Left ventricle myocardium superior (tissue), 1 donor: ENCODE results near the gene KIF1C. TPM values are rescaled to one million over a fixed set of nuclear protein-coding genes. Genes with fewer than 3 reads are reported as not detected.
"Not testable (repeated sequence)": the region's sequence is repeated elsewhere in the genome, so short reads cannot be mapped to it uniquely, and the experiment has no call there.

Experiments used
- ATAC-seq: fragments of 200-7000 bp; cut with Tn5 transposase; one replicate; pipeline ENCODE4 v1.9.1; 2020; ENCODE audit warnings: mild to moderate bottlenecking, moderate library complexity
- DNase-seq: peaks from one replicate; pipeline ENCODE4 v3.0.0-alpha.2; 2020
- intact Hi-C: fragments of 100-400 bp; cut with micrococcal nuclease; formaldehyde crosslinking; loops from one replicate; pipeline ENCODE4 v1.11.0; 2022
- total RNA-seq: library from RNA; stranded (reverse); fragmentation: NEBNext Ultra II Directional; extraction: Animal tissue kit (Norgen Biotek cat#: 25700); gene quantifications from one replicate; pipeline ENCODE4 v1.2.1, GENCODE V29; 2021
- donor health status: DM: no; HTN: yes; CAD: no; lungs with severe emphysema.

Gene KIF1C
- total RNA-seq, 1 donor from 2014 or later: 747 TPM

- intact Hi-C loops: no loop called here
- ATAC-seq: no peak
These were observed 3.6 kb upstream of the KIF1C start for GRCh38 chr17:4994081-4994595.

DNA sequence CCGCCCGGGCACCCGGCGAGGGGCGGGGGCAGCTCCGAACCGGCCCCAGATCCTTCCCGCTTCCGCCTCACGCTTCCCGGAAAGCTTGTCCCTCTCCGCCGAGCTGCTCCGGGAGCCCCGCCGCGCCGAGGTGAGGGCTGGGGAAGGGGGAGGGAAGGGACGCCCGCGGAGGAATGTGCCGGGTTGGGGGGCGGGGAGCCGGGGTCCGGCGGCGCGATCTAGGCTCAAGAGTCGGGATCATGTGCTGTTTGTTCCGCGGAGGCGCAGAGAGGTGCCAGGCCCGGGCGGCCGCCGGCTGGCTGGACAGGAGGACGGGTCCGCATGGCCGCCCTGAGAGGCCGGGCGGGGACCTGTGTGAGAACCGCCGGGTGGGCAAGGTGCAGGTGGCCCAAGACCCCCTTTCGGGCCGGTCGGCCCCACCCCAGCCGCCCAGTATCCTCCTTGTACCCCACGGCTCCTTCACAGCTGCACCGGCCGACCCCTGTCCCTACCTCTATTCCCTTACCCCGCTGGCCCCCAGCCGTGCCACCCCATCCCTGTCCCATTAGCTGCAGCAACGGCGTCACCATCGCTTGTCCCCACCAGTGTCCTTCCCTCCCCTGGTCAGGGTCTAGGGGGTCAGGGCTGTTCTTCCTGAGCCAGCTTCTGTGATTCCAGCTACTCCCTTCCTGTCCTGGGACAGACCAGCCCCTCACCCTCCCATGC lies 429 bp downstream of the KIF1C start:
- peak; percentile 17 for ATAC-seq
- peak; percentile 80 for DNase-seq
- intact Hi-C loops: no loop called here

More at GRCh38 chr17:4994081-4994595, 3.6 kb upstream of the KIF1C start:
- no peak for DNase-seq

GRCh38 chr17:4998732-4999429 lies 1.1 kb downstream of the KIF1C start:
- intact Hi-C loops: no loop called here
- ATAC-seq: peak; percentile 4
- DNase-seq: peak; percentile 44

GRCh38 chr17:4999430-5000093 lies 1.8 kb downstream of the KIF1C start:
- peak; percentile 31 for ATAC-seq
- intact Hi-C loops: no loop called here
- DNase-seq: no peak

DNA sequence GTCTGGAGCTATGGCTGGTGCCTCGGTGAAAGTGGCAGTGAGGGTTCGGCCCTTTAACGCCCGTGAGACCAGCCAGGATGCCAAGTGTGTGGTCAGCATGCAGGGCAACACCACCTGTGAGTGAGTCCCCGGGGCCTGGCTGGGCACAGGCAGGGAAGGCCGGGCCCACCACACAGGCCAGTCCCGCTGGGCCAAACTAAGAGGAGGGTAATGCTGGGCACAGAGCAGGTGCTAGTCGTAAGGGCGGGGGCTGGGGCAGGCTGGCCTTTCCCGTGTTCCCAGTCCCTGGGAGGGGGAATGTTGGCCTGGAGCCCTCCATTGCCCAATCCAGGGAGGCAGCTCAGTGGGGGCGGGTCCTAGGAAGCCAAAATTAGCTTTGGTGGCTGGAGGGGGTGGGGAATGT lies 2.5 kb downstream of the KIF1C start:
- DNase-seq: peak; percentile 93
- intact Hi-C loops: no loop called here
- ATAC-seq: peak; percentile 73

- DNase-seq (no peak), ATAC-seq (no peak)
- intact Hi-C loops: no loop called here
These were observed 4.5 kb downstream of the KIF1C start for GRCh38 chr17:5002121-5002788.

DNA sequence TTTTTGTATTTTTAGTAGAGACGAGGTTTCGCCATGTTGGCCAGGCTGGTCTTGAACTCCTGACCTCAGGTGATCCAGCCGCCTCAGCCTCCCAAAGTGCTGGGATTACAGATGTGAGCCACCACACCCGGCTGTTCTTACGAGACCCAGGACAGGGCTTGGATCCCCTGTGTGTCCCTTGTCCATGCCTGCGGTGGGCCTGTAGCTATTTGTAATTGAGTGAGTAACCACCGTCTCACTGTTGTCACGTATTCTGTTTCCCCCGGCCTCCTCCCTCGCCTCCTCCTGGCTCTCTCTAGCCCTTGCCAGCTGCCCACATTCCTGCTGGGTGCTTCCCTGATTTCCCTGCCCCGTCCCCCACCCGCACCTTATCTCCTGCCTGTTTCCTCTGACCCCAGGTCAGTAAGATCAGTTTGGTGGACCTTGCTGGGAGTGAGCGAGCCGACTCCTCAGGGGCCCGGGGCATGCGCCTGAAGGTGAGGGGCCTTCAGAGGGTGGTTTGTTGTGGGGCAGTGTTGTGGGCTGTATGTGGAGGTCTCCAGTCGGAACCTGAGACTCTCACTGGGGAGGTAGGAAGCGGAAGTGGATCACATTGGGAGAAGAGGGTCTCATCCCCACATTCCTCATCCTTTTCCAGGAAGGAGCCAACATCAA lies 5.6 kb downstream of the KIF1C start:
- intact Hi-C loops: no loop called here
- no peak for ATAC-seq
- DNase-seq: no peak

DNA sequence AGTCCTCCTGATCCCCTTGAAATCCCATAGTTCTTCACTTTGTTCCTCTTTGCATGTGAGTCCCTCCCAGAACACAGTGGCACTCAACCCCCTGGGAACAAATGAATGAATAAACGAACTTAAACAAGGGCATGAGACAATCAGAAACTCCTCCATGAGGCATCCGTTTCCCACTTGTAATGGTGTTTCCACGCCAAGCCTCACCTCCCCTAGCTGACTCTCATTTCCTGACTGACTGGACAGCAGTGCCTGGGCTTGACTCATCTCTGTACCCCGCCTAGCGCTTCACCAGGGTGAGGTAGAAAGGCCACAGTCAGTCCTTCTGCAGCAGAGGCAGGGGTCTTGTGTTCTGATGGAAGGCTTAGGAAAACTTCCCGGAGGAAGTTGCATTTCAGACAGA lies 14.2 kb downstream of the KIF1C start:
- intact Hi-C loops: no loop called here
- ATAC-seq: no peak
- no peak for DNase-seq

- ATAC-seq (no peak), DNase-seq (no peak)
- intact Hi-C loops: no loop called here
These were observed 16.6 kb downstream of the KIF1C start for GRCh38 chr17:5014357-5014756.

GRCh38 chr17:5019475-5019956 lies 21.8 kb downstream of the KIF1C start:
- intact Hi-C loops: no loop called here
- ATAC-seq: no peak
- no peak for DNase-seq

- intact Hi-C loops: no loop called here
- DNase-seq (no peak), ATAC-seq (no peak)
These were observed 22.8 kb downstream of the KIF1C start for GRCh38 chr17:5020502-5021023.

DNA sequence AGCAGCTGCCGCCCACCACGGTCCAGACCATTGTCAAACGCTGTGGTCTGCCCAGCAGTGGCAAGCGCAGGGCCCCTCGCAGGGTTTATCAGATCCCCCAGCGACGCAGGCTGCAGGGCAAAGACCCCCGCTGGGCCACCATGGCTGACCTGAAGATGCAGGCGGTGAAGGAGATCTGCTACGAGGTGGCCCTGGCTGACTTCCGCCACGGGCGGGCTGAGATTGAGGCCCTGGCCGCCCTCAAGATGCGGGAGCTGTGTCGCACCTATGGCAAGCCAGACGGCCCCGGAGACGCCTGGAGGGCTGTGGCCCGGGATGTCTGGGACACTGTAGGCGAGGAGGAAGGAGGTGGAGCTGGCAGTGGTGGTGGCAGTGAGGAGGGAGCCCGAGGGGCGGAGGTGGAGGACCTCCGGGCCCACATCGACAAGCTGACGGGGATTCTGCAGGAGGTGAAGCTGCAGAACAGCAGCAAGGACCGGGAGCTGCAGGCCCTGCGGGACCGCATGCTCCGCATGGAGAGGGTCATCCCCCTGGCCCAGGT lies 24.5 kb downstream of the KIF1C start:
- ATAC-seq: no peak
- no peak for DNase-seq
- intact Hi-C loops: no loop called here

- no peak for ATAC-seq
- no peak for DNase-seq
- intact Hi-C loops: no loop called here
These were observed 25.9 kb downstream of the KIF1C start for GRCh38 chr17:5023588-5024147.

DNA sequence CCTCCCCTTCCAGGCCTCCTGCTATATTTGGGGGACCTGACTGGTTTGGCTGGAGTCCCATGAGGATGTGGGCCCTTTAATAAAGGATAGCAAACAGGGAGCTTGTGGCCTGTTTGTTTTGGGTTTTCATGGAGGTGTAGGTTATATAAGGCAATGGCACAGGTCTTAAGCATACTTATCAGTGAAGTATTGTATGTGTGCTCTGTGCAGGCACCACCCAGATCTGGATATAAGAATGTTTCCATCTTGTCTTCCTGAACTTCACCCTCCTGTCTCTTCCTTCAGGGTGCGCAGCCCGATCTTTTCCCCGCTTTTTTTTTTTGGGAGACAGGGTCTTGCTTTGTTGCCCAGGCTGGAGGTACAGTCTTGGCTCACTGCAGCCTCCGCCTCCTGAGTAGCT lies 26.9 kb downstream of the KIF1C start:
- ATAC-seq: no peak
- intact Hi-C loops: no loop called here

DNA sequence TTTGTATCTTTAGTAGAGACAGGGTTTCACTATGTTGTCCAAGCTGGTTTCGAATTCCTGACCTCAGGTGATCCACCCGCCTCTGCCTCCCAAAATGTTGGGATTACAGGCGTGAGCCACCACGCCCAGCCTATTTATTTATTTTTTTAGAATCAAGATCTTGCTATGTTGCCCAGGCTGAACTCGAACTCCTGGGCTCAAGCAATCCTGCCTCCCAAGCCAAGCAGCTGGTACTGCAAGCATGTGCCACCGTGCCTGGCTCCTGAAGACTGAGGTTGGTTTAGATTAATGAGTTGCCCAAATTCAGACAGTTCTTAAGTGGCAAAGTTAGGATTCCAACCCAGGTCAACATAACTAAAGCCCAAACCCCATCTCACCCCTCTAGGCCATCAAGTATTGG lies 29.5 kb downstream of the KIF1C start:
- no peak for DNase-seq
- intact Hi-C loops: no loop called here
- ATAC-seq: no peak

More for the DNA sequence above, 26.9 kb downstream of the KIF1C start:
- no peak for DNase-seq

- intact Hi-C loops: no loop called here
- ATAC-seq: no peak
- DNase-seq: no peak
These were observed 30.2 kb downstream of the KIF1C start for GRCh38 chr17:5027916-5028315.

DNA sequence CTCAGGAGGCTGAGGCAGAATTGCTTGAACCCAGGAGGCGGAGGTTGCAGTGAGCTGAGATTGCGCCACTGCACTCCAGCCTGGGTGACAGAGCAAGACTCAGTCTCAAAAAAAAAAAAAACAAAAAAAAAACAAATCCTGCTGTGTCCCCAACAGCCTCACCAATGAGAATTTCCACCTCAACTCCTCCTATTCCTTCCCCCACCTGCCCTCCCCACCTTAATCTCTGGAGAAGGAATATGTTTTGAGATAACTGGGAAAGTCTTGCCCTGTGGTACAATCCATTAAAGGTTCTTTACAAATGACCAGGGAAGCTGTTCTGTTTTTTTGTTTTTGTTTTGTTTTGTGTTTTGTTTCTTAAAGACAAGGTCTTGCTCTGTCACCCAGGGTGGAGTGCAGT lies 32.4 kb downstream of the KIF1C start:
- ATAC-seq, intact Hi-C loops, DNase-seq: not testable (repeated sequence)
